SIG-M5 (cell line): ENCODE data around the gene CTBP2.

Experiments
- DNase-seq: peaks from one replicate; lab custom pipeline; 2025; lab: John Stamatoyannopoulos, UW

The CTBP2 gene

GRCh38 chr10:124941823-124942222, 218.5 kb downstream of the CTBP2 start, which contains the start of gene ZRANB1:
ZRANB1 (plus strand) TSS chr10:124942123; CDS start chr10:124942494, 371 bp downstream.
- DNase-seq, result no peak

- DNase-seq, result no peak
Measured at GRCh38 chr10:124939290-124939689, 221.1 kb downstream of the CTBP2 start.

GRCh38 chr10:124936813-124937212, 223.6 kb downstream of the CTBP2 start:
- no peak for DNase-seq

- DNase-seq, result no peak
Measured at GRCh38 chr10:124935946-124936345, 224.4 kb downstream of the CTBP2 start.
